ENCODE measurements around the gene GAS7. TPM values are rescaled to one million over a fixed set of nuclear protein-coding genes. Genes with fewer than 3 reads are reported as not detected.

The GAS7 gene
- total RNA-seq, 1 donor from 2014 or later, result 4.8 TPM

- no peak for DNase-seq
Measured at GRCh38 chr17:10200016-10200415, 1.6 kb upstream of the GAS7 start.

GRCh38 chr17:10197721-10198508, 491 bp downstream of the GAS7 start:
- no peak for DNase-seq

GRCh38 chr17:10197362-10197720, 1.1 kb downstream of the GAS7 start:
- DNase-seq, result no peak

- DNase-seq, result no peak
Measured at GRCh38 chr17:10196941-10197340, 1.5 kb downstream of the GAS7 start.

- no peak for DNase-seq
Measured at GRCh38 chr17:10196384-10196895, 2.0 kb downstream of the GAS7 start.

- DNase-seq, result no peak
Measured at GRCh38 chr17:10195090-10195805, 3.2 kb downstream of the GAS7 start.

GRCh38 chr17:10193632-10194031, 4.8 kb downstream of the GAS7 start:
- no peak for DNase-seq

GRCh38 chr17:10192972-10193371, 5.4 kb downstream of the GAS7 start:
- DNase-seq, result no peak

- DNase-seq, result no peak
Measured at GRCh38 chr17:10192461-10192860, 5.9 kb downstream of the GAS7 start.

- no peak for DNase-seq
Measured at GRCh38 chr17:10187456-10187855, 10.9 kb downstream of the GAS7 start.

- no peak for DNase-seq
Measured at GRCh38 chr17:10186771-10187410, 11.5 kb downstream of the GAS7 start.

- no peak for DNase-seq
Measured at GRCh38 chr17:10183931-10184930, 14.2 kb downstream of the GAS7 start.

- DNase-seq, result no peak
Measured at GRCh38 chr17:10182785-10183184, 15.6 kb downstream of the GAS7 start.

GRCh38 chr17:10178506-10178991, 19.9 kb downstream of the GAS7 start:
- no peak for DNase-seq

GRCh38 chr17:10177913-10178505, 20.4 kb downstream of the GAS7 start:
- DNase-seq, result no peak

- no peak for DNase-seq
Measured at GRCh38 chr17:10177131-10177912, 21.1 kb downstream of the GAS7 start.

GRCh38 chr17:10173913-10174312, 24.5 kb downstream of the GAS7 start:
- no peak for DNase-seq

- no peak for DNase-seq
Measured at GRCh38 chr17:10172778-10173177, 25.6 kb downstream of the GAS7 start.

GRCh38 chr17:10172241-10172741, 26.1 kb downstream of the GAS7 start:
- no peak for DNase-seq

- no peak for DNase-seq
Measured at GRCh38 chr17:10171581-10171981, 26.8 kb downstream of the GAS7 start.

All from dermis blood vessel endothelial cell (primary cell).